ENCODE results near the gene AZU1.

AZU1 gene

DNA sequence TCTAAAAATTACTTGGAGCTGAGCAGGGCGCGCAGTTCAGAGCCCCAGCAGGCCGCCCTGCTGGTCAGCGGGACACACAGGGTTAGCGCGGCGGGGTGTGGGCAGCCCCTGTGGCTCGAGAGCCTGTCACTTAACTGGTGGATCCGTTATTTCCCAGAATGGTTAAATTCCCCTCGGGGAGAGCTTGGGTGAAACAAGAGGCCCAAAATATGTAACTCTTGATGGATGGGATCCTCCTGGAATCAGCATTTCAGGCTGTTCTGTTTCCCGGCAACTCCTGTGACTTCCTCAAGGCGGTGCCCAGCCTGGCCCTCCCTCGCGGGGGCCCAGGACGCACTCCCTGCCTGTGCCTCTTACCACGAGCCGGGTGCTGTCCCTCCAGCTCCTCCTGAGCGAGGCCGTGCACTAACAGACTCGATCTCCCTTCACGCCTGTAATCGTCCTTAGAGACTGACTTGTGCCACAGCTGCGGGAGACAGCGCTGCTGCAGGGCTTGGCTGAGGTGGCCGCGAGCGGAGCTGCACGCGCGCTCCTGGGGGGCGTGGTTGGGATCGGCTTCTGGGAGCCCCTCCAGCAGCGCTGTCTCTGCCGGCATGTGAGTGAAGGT is 20.7 kb upstream of the AZU1 start:
- H3K9me3 ChIP-seq (ENCODE audit: insufficient read depth, low read length), result no peaks in the 10 kb centered on the region
- peaks cover 20% of the 10 kb centered on the region for H3F3A ChIP-seq (ENCODE audit: insufficient read depth)
- H3K4me2 ChIP-seq (ENCODE audit: low read depth, low read length, poor library complexity, severe bottlenecking), result no peak overlapping the region
- TF ChIP-seq EZH2phosphoT487 (conservative IDR thresholded peaks at IDR 0.05; ENCODE audit: low read length), result no peak
- TF ChIP-seq, protein P1, sequence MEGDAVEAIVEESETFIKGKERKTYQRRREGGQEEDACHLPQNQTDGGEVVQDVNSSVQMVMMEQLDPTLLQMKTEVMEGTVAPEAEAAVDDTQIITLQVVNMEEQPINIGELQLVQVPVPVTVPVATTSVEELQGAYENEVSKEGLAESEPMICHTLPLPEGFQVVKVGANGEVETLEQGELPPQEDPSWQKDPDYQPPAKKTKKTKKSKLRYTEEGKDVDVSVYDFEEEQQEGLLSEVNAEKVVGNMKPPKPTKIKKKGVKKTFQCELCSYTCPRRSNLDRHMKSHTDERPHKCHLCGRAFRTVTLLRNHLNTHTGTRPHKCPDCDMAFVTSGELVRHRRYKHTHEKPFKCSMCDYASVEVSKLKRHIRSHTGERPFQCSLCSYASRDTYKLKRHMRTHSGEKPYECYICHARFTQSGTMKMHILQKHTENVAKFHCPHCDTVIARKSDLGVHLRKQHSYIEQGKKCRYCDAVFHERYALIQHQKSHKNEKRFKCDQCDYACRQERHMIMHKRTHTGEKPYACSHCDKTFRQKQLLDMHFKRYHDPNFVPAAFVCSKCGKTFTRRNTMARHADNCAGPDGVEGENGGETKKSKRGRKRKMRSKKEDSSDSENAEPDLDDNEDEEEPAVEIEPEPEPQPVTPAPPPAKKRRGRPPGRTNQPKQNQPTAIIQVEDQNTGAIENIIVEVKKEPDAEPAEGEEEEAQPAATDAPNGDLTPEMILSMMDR (IDR thresholded peaks at IDR 0.05; ENCODE audit: insufficient read depth, low read length, poor library complexity, severe bottlenecking), result no peak
- no peak overlapping the region for H3K27ac ChIP-seq (ENCODE audit: low read depth, low read length)
- no peaks in the 10 kb centered on the region for H3K27me3 ChIP-seq (ENCODE audit: low read length)
- H3K36me3 ChIP-seq (ENCODE audit: low read length), result peaks cover 15% of the 10 kb centered on the region; the same call in 1 of the 2 replicates
- H3K79me2 ChIP-seq (ENCODE audit: insufficient read depth, low read length), result peaks cover 50% of the 10 kb centered on the region
- H4K20me1 ChIP-seq (ENCODE audit: low read depth, low read length), result peaks cover 21% of the 10 kb centered on the region
- H3K4me3 ChIP-seq (ENCODE audit: insufficient read depth, low read length, poor library complexity, severe bottlenecking), result no peak overlapping the region
- no peaks in the 10 kb centered on the region for H3K9me2 ChIP-seq (replicated peaks; ENCODE audit: insufficient read depth, low read length)
- H3K9ac ChIP-seq (ENCODE audit: low read length), result no peak overlapping the region
- no peak overlapping the region for H2AFZ ChIP-seq (ENCODE audit: low read depth, low read length, severe bottlenecking)

DNA sequence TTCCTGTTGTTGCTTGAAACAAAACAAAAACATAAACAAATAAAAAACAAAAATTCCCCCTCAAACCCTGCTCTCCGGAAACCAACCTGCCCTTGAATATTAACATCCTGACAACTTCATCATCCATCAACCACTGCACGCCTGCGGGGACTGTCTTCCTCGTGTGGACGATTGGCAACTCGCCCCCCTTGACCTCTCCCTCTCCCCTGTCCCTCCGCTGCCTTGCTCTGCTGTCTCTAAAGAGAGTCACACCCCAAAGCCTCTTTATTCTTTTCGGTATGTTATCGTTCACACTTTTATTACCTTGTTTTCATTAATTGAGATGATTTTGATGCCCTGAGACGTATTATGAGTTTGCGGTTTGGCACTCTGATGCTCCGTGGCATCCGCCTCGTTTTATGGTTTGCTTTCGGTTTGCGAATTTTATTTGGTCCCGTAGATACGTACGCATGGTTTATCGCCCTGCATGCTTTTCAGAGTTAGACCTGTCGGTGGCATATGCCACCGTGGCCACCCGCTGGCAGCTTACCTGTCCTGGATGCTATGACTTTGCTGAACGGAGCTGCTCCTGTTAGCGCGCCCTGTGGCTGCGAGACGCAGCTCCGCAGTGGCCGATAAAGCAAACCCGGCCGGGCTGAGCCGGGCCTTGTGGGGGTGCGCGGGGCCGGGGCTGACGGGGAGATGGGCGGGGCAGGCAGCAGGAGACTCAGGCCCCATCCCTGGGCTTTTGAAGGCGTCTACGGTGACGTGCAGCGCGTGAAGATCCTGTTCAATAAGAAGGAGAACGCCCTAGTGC is 19.8 kb upstream of the AZU1 start:
- Histone ChIP-seq H3K9me3 (ENCODE audit: insufficient read depth, low read length) (no peaks in the 10 kb centered on the region), H3K36me3 (ENCODE audit: low read length) (peaks cover 15% of the 10 kb centered on the region; the same call in 1 of the 2 replicates), H3F3A (ENCODE audit: insufficient read depth) (peaks cover 20% of the 10 kb centered on the region), H3K9me2 (replicated peaks; ENCODE audit: insufficient read depth, low read length) (no peaks in the 10 kb centered on the region), H4K20me1 (ENCODE audit: low read depth, low read length) (peaks cover 12% of the 10 kb centered on the region), H3K9ac (ENCODE audit: low read length) (no peak overlapping the region), H3K4me3 (ENCODE audit: insufficient read depth, low read length, poor library complexity, severe bottlenecking) (no peak overlapping the region), H3K27me3 (ENCODE audit: low read length) (no peaks in the 10 kb centered on the region), H3K79me2 (ENCODE audit: insufficient read depth, low read length) (peaks cover 40% of the 10 kb centered on the region), H3K27ac (ENCODE audit: low read depth, low read length) (no peak overlapping the region), H3K4me2 (ENCODE audit: low read depth, low read length, poor library complexity, severe bottlenecking) (no peak overlapping the region), H2AFZ (ENCODE audit: low read depth, low read length, severe bottlenecking) (no peak overlapping the region)
- no peak for TF ChIP-seq EZH2phosphoT487 (conservative IDR thresholded peaks at IDR 0.05; ENCODE audit: low read length)
- TF ChIP-seq, protein P1 (IDR thresholded peaks at IDR 0.05; ENCODE audit: insufficient read depth, low read length, poor library complexity, severe bottlenecking), result no peak

DNA sequence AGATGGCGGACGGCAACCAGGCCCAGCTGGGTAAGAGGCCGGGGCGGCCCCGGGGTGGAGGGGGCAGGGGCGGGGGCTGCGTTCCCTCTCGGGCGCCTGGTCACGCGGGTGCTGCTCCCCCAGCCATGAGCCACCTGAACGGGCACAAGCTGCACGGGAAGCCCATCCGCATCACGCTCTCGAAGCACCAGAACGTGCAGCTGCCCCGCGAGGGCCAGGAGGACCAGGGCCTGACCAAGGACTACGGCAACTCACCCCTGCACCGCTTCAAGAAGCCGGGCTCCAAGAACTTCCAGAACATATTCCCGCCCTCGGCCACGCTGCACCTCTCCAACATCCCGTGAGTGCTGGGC is 19.2 kb upstream of the AZU1 start:
- peaks cover 15% of the 10 kb centered on the region; the same call in 1 of the 2 replicates for H3K36me3 ChIP-seq (ENCODE audit: low read length)
- H3K27me3 ChIP-seq (ENCODE audit: low read length), result no peaks in the 10 kb centered on the region
- peaks cover 35% of the 10 kb centered on the region for H3K79me2 ChIP-seq (ENCODE audit: insufficient read depth, low read length)
- no peaks in the 10 kb centered on the region for H3K9me2 ChIP-seq (replicated peaks; ENCODE audit: insufficient read depth, low read length)
- no peaks in the 10 kb centered on the region for H3K9me3 ChIP-seq (ENCODE audit: insufficient read depth, low read length)
- H2AFZ ChIP-seq (ENCODE audit: low read depth, low read length, severe bottlenecking), result no peak overlapping the region
- no peak overlapping the region for H3K9ac ChIP-seq (ENCODE audit: low read length)
- H3F3A ChIP-seq (ENCODE audit: insufficient read depth), result peaks cover 20% of the 10 kb centered on the region
- H3K27ac ChIP-seq (ENCODE audit: low read depth, low read length), result no peak overlapping the region
- H3K4me3 ChIP-seq (ENCODE audit: insufficient read depth, low read length, poor library complexity, severe bottlenecking), result no peak overlapping the region
- TF ChIP-seq, protein P1 (IDR thresholded peaks at IDR 0.05; ENCODE audit: insufficient read depth, low read length, poor library complexity, severe bottlenecking), result no peak
- TF ChIP-seq EZH2phosphoT487 (conservative IDR thresholded peaks at IDR 0.05; ENCODE audit: low read length), result no peak
- H3K4me2 ChIP-seq (ENCODE audit: low read depth, low read length, poor library complexity, severe bottlenecking), result no peak overlapping the region
- H4K20me1 ChIP-seq (ENCODE audit: low read depth, low read length), result peaks cover 10% of the 10 kb centered on the region; the same call in 1 of the 2 replicates
